Neutrophil (primary cell): Measurements from ENCODE around the gene MRPS34.

Experiments
- H3K27ac ChIP-seq: fragments of 200-600 bp; sonication (generic); 2 replicates; pipeline ENCODE4 v1.5.1; 2016; ENCODE audit warnings: mild to moderate bottlenecking, moderate library complexity
- H3K27me3 ChIP-seq: fragments of 200-600 bp; sonication (generic); 2 replicates; pipeline ENCODE4 v1.6.0; 2016; ENCODE audit warnings: mild to moderate bottlenecking
- H3K36me3 ChIP-seq: fragments of 200-600 bp; sonication (generic); 2 replicates; pipeline ENCODE4 v1.5.1; 2017
- H3K4me1 ChIP-seq, 2 experiments: fragments of 200-600 bp in 1 of 2; sonication (generic) in 1 of 2; 1 replicate in 1 of 2; 2 replicates in 1 of 2; pipeline versions ENCODE4 v1.5.1 to v1.6.1; 2013 to 2016; ENCODE audit warnings: low read depth in 1 of 2, low read length in 1 of 2, mild to moderate bottlenecking in 1 of 2, moderate library complexity in 1 of 2; ENCODE audit not compliant: control insufficient read depth in 1 of 2, insufficient read depth in 1 of 2
- H3K4me3 ChIP-seq, 2 experiments: fragments of 200-600 bp in 1 of 2; sonication (generic) in 1 of 2; 1 replicate in 1 of 2; 2 replicates in 1 of 2; pipeline ENCODE4 v1.5.1; 2013 to 2016; ENCODE audit warnings: low read depth in 1 of 2, low read length in 1 of 2, mild to moderate bottlenecking in 1 of 2, moderate library complexity in 1 of 2
- H3K9me3 ChIP-seq: fragments of 200-600 bp; sonication (generic); 2 replicates; pipeline ENCODE4 v1.5.1; 2016
- CTCF ChIP-seq: fragments of 200-600 bp; sonication (generic); IDR thresholded peaks from 2 replicates; pipeline ENCODE4 v1.5.1; 2016; ENCODE audit warnings: antibody characterized with exemption

The MRPS34 gene

DNA sequence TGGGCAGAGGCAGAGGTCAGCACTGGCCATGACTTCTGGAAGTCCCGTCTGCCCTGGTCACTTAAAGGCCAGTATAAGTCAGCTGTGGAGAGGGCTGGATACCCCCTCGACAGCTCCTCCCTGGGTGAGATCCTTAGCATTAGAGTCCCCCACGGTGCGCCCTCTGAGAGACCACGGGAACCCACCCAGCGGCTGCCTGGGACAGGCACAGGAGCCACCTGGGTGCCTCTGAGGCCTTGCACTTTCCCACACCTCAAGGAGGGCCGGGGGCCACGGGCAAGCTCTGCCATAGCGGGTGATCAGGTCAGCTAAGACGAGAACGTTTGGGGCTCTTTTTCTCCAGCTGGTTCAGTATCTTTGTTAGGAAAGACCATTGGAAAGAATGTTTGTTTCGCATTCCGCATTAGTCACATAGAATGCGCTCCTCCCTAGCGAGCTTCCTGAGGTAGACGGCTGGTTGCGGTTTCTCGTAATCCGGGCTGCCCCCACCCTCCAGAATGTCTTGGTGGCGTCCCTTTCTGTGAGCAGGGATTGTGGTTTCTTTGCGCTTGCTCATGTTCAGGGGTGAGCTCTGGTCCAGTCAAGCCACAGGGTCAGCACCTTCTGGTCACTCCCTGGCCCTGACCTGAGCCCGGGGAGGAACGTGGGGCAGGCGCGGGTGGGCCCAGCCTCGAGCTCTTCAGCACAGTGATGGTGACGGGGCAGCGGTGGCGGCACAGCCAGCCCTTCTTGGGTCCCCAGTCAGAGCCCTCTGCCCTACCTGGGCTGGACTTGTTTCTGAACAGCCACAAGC lies 26.8 kb downstream of the MRPS34 start:
- Histone ChIP-seq H3K4me3 (no peak overlapping the region), H3K27ac (no peak overlapping the region), H3K9me3 (no peaks in the 10 kb centered on the region), H3K36me3 (peaks cover 81% of the 10 kb centered on the region), H3K27me3 (no peaks in the 10 kb centered on the region), H3K4me1 (no peaks in the 10 kb centered on the region)
- no peak for TF ChIP-seq CTCF

DNA sequence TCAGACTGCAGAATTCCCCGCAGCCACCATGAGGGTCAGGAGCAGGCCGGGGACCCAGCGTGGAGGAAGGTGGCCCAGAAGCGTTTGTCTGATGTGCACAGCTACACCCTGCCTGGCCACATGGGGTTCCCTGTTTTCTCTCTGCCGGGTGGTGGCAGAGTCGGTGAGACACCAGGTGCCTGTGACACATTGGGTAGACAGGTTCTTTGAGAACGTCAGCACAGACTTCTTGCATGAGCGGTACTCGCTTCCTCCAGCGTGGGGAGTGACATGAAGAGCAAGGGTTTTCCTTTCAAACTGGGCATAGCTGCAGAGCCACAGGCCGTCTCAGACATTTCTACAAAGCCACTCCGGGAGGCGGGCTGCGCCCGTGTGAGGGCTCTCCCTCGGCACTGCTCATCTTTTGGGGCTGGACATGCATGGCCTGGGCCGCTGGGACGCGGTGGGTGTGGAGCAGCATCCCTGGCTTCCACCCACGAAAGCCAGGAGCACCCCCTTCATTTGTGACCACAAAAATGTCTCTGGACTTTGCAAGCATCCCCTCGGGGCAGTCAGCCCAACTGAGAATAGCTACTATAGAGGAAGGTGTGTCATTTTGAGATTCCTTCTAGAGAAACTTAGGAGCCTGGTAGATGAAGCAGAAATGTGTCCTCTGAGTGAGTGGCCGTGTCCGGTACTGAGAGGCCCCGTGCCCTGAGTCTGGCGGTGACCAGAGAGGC lies 27.6 kb downstream of the MRPS34 start:
- H3K36me3 ChIP-seq = peaks cover 83% of the 10 kb centered on the region
- no peak overlapping the region for H3K4me3 ChIP-seq
- no peak for TF ChIP-seq CTCF
- H3K4me1 ChIP-seq = no peaks in the 10 kb centered on the region
- H3K27ac ChIP-seq = no peak overlapping the region
- no peaks in the 10 kb centered on the region for H3K9me3 ChIP-seq
- H3K27me3 ChIP-seq = no peaks in the 10 kb centered on the region

GRCh38 chr16:1744338-1744840 lies 28.5 kb downstream of the MRPS34 start:
- Histone ChIP-seq H3K9me3 (no peaks in the 10 kb centered on the region), H3K4me3 (no peak overlapping the region), H3K27ac (no peak overlapping the region), H3K27me3 (no peaks in the 10 kb centered on the region), H3K36me3 (peaks cover 74% of the 10 kb centered on the region), H3K4me1 (no peaks in the 10 kb centered on the region)
- no peak for TF ChIP-seq CTCF

DNA sequence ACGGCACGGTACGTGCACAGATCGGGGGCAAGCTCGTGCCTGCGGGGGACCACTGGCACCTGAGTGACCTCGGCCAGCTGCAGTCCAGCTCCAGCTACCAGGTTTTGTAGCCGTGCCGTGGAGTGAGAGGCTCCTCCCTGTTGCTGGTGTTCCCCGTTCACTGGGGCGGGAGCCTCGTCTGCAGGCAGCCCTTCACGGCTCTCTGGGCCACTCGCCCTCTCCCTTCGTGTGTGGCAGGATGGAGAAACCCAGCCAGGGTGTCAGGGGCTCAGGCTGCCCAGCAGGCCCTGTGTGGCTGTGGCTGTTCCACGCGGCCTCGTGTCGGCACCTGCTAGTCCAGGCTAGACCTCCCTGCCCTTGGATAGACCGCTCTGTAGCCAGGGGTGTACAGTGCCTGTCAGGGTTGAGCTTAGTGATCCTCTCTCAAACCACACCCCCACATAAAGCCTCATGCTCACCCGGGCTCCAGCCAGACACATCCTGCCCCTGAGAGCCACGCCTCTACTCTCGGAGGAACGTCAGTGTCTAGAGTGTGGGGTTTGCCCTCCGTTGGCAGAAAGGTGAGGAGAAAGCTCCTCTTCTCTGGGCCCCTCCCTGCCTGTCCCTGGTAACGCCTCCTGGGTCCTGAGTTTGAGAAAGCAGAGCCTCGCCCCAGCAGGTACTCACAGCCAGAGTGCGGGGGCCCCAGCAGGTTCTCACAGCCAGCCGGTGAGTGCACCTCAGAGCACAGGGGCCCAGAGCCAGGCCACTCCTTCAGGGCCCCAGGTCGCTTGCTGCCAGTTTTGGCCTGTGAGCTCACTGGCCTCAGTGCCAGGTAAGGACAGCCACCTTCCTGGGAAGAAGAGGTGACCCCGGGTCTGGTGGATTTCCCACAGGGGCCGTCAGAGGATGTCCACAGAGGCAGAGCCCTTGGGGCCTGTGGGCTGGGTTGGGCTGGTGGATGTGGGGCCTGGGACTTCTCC lies 29.3 kb downstream of the MRPS34 start:
- no peak for TF ChIP-seq CTCF
- peaks cover 67% of the 10 kb centered on the region for H3K36me3 ChIP-seq
- H3K4me1 ChIP-seq = no peaks in the 10 kb centered on the region
- H3K9me3 ChIP-seq = no peaks in the 10 kb centered on the region
- H3K27ac ChIP-seq = no peak overlapping the region
- H3K4me3 ChIP-seq = no peak overlapping the region
- no peaks in the 10 kb centered on the region for H3K27me3 ChIP-seq

DNA sequence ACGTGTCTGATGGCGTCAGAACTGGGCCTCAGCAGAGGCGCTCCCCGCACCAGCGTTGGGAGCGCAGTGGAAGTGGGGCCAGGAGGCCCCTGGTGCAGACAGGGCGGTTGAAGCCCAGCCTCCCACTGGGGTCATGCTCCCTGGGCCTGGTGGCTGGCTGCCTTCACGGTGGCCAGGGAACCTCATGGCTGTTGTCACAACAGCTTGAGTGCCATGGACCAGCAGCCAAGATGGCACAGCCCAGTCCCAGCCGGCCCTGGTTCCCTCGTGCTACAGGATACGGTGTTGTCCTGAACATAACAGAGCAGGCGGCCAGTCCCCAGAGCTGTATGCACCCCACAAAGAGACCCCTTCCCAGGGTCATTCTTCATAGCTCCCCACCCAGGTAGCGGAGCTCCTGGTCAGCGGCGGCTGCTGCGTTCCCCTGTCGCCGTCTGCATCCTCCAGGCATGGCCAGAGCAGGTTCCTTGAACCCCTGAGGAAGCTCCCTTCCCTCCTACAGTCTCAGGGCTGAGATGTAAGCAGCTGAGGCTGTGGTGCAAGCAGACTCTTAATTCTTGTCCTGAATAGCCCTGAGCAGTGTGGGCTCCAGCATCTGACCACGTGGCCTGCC lies 31.3 kb downstream of the MRPS34 start:
- Histone ChIP-seq H3K4me1 (no peaks in the 10 kb centered on the region), H3K9me3 (no peaks in the 10 kb centered on the region), H3K4me3 (no peak overlapping the region), H3K27ac (no peak overlapping the region), H3K27me3 (no peaks in the 10 kb centered on the region), H3K36me3 (peaks cover 47% of the 10 kb centered on the region)
- no peak for TF ChIP-seq CTCF
